SU-DHL-6 (cell line): ENCODE results near the gene SCN5A.

ENCODE experiments used
- H2AFZ ChIP-seq: fragments of 200-600 bp; sonication (generic); 2 replicates; pipeline ENCODE4 v1.6.1; 2014; ENCODE audit warnings: low read depth, mild to moderate bottlenecking, moderate library complexity, mixed read lengths, antibody characterized with exemption, low read length; ENCODE audit not compliant: severe bottlenecking
- H3F3A ChIP-seq: fragments of 200-600 bp; shearing (Covaris generic); 2 replicates; pipeline ENCODE4 v1.6.0; 2016; ENCODE audit warnings: antibody characterized with exemption, mild to moderate bottlenecking; ENCODE audit not compliant: insufficient read depth
- H3K27ac ChIP-seq: fragments of 200-600 bp; sonication (generic); 2 replicates; pipeline ENCODE4 v1.5.1; 2016; ENCODE audit warnings: low read depth, mild to moderate bottlenecking, low read length, moderate library complexity, mixed read lengths
- H3K27me3 ChIP-seq: fragments of 200-600 bp; sonication (generic), shearing (Covaris generic); 2 replicates; pipeline ENCODE4 v1.6.0; 2014; ENCODE audit warnings: mild to moderate bottlenecking, low read length
- H3K36me3 ChIP-seq: fragments of 200-600 bp; sonication (generic); 2 replicates; pipeline ENCODE4 v1.6.1; 2014; ENCODE audit warnings: mild to moderate bottlenecking, low read length, mixed read lengths
- H3K4me2 ChIP-seq: fragments of 300-600, 200-600 bp; shearing (Covaris generic), sonication (generic); 2 replicates; pipeline ENCODE4 v1.6.0; 2014; ENCODE audit warnings: low read length, low read depth, mild to moderate bottlenecking; ENCODE audit not compliant: poor library complexity, severe bottlenecking
- H3K4me3 ChIP-seq: fragments of 200-600 bp; sonication (generic); 2 replicates; pipeline ENCODE4 v1.5.1; 2014; ENCODE audit warnings: antibody characterized with exemption, low read length, mild to moderate bottlenecking, mixed read lengths; ENCODE audit not compliant: insufficient read depth, poor library complexity, severe bottlenecking
- H3K79me2 ChIP-seq: fragments of 200-600 bp; sonication (generic); 2 replicates; pipeline ENCODE4 v1.6.1; 2014; ENCODE audit warnings: mild to moderate bottlenecking, low read length, moderate library complexity; ENCODE audit not compliant: insufficient read depth
- H3K9ac ChIP-seq: fragments of 200-600 bp; sonication (generic); 2 replicates; pipeline ENCODE4 v1.7.0; 2014; ENCODE audit warnings: mild to moderate bottlenecking, low read length
- H3K9me2 ChIP-seq: fragments of 200-600 bp; sonication (generic); replicated peaks from 2 replicates; pipeline ENCODE4 v1.6.1; 2014; ENCODE audit warnings: low read length; ENCODE audit not compliant: insufficient read depth
- H3K9me3 ChIP-seq: fragments of 200-600 bp; sonication (generic); 2 replicates; pipeline ENCODE4 v1.6.1; 2014; ENCODE audit warnings: low read length, mixed read lengths; ENCODE audit not compliant: insufficient read depth
- H4K20me1 ChIP-seq: fragments of 200-600 bp; sonication (generic); 2 replicates; pipeline ENCODE4 v1.6.1; 2014; ENCODE audit warnings: low read depth, mild to moderate bottlenecking, antibody characterized with exemption, low read length, moderate library complexity, mixed read lengths
- EZH2phosphoT487 ChIP-seq: fragments of 200-600 bp; sonication (generic), shearing (Covaris generic); conservative IDR thresholded peaks from 2 replicates; pipeline ENCODE4 v1.6.1; 2018; ENCODE audit warnings: mild to moderate bottlenecking, antibody characterized with exemption, low read length, moderate library complexity, mixed read lengths
- TF ChIP-seq, protein P1 (sequence below): fragments of 200-600 bp; sonication (generic); IDR thresholded peaks from one replicate; pipeline ENCODE4 v1.5.1; 2017; ENCODE audit warnings: antibody characterized with exemption, mild to moderate bottlenecking, low read length, moderate library complexity; ENCODE audit not compliant: insufficient read depth, poor library complexity, severe bottlenecking

Gene SCN5A

GRCh38 chr3:38622336-38622735 lies 27.2 kb downstream of the SCN5A start:
- H4K20me1 ChIP-seq: no peaks in the 10 kb centered on the region
- H2AFZ ChIP-seq: no peak overlapping the region
- H3K79me2 ChIP-seq: no peaks in the 10 kb centered on the region
- no peak overlapping the region for H3K4me3 ChIP-seq
- no peak overlapping the region for H3K9ac ChIP-seq
- H3K4me2 ChIP-seq: no peak overlapping the region
- no peaks in the 10 kb centered on the region for H3K27me3 ChIP-seq
- no peak overlapping the region for H3K27ac ChIP-seq
- H3K36me3 ChIP-seq: no peaks in the 10 kb centered on the region
- H3K9me2 ChIP-seq: no peaks in the 10 kb centered on the region
- no peak for TF ChIP-seq EZH2phosphoT487
- TF ChIP-seq, protein P1, sequence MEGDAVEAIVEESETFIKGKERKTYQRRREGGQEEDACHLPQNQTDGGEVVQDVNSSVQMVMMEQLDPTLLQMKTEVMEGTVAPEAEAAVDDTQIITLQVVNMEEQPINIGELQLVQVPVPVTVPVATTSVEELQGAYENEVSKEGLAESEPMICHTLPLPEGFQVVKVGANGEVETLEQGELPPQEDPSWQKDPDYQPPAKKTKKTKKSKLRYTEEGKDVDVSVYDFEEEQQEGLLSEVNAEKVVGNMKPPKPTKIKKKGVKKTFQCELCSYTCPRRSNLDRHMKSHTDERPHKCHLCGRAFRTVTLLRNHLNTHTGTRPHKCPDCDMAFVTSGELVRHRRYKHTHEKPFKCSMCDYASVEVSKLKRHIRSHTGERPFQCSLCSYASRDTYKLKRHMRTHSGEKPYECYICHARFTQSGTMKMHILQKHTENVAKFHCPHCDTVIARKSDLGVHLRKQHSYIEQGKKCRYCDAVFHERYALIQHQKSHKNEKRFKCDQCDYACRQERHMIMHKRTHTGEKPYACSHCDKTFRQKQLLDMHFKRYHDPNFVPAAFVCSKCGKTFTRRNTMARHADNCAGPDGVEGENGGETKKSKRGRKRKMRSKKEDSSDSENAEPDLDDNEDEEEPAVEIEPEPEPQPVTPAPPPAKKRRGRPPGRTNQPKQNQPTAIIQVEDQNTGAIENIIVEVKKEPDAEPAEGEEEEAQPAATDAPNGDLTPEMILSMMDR: no peak
- no peaks in the 10 kb centered on the region for H3K9me3 ChIP-seq
- no peaks in the 10 kb centered on the region for H3F3A ChIP-seq

GRCh38 chr3:38620236-38620635 lies 29.3 kb downstream of the SCN5A start:
- H3K9ac ChIP-seq: no peak overlapping the region
- H3K4me3 ChIP-seq: no peak overlapping the region
- no peak overlapping the region for H2AFZ ChIP-seq
- no peaks in the 10 kb centered on the region for H3K36me3 ChIP-seq
- no peak overlapping the region for H3K4me2 ChIP-seq
- no peaks in the 10 kb centered on the region for H3K9me2 ChIP-seq
- H3F3A ChIP-seq: no peaks in the 10 kb centered on the region
- H4K20me1 ChIP-seq: no peaks in the 10 kb centered on the region
- H3K9me3 ChIP-seq: no peaks in the 10 kb centered on the region
- H3K79me2 ChIP-seq: no peaks in the 10 kb centered on the region
- H3K27me3 ChIP-seq: no peaks in the 10 kb centered on the region
- TF ChIP-seq, protein P1: no peak
- TF ChIP-seq EZH2phosphoT487: no peak
- H3K27ac ChIP-seq: no peak overlapping the region

DNA sequence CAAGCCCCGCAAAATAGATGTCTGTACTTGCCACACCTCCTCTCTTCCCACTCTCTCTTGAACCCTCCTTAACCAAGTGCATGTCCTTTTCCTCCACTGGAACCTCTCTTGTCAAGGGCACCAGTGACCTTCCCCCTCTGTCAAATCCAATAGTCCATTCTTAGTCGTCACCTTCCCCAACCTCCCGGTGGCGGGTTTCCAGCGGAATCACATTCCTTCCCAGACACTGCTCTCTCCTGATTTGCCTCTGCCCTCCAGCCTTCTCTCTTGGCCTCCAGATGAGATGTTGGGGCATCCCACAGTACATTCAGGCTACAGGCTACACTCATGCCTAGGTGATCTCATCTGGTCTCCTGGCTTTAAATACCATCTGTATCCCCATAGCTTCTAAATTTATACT lies 31.1 kb downstream of the SCN5A start:
- TF ChIP-seq EZH2phosphoT487: no peak
- TF ChIP-seq, protein P1: no peak
- Histone ChIP-seq H3K79me2 (no peaks in the 10 kb centered on the region), H3K9me2 (no peaks in the 10 kb centered on the region), H3K27me3 (no peaks in the 10 kb centered on the region), H3K9ac (no peak overlapping the region), H2AFZ (no peak overlapping the region), H3F3A (no peaks in the 10 kb centered on the region), H3K9me3 (no peaks in the 10 kb centered on the region), H3K36me3 (no peaks in the 10 kb centered on the region), H4K20me1 (no peaks in the 10 kb centered on the region), H3K4me2 (no peak overlapping the region), H3K4me3 (no peak overlapping the region), H3K27ac (no peak overlapping the region)
